HFFc6 (cell line): Measurements from ENCODE around the gene MYL6. TPM values are rescaled to one million over a fixed set of nuclear protein-coding genes. Genes with fewer than 3 reads are reported as not detected.

Experiments used
- DNase-seq: peaks from one replicate; pipeline ENCODE4 v3.0.0-alpha.2; 2018
- H3K27ac Mint-ChIP-seq: 2 replicates; pipeline ENCODE4 v1.8.0; 2020; ENCODE audit warnings: mild to moderate bottlenecking, mixed read lengths
- H3K27me3 Mint-ChIP-seq: 2 replicates; pipeline ENCODE4 v1.8.0; 2021; ENCODE audit warnings: mild to moderate bottlenecking, moderate library complexity, mixed read lengths; ENCODE audit not compliant: insufficient read depth
- H3K36me3 Mint-ChIP-seq: 2 replicates; pipeline ENCODE4 v1.8.0; 2021; ENCODE audit warnings: low read depth, mixed read lengths
- H3K4me1 Mint-ChIP-seq: 2 replicates; pipeline ENCODE4 v1.8.0; 2020; ENCODE audit warnings: low read depth, mixed read lengths
- H3K4me3 Mint-ChIP-seq: 2 replicates; pipeline ENCODE4 v1.8.0; 2020; ENCODE audit warnings: mild to moderate bottlenecking, moderate library complexity, mixed read lengths
- H3K9me3 Mint-ChIP-seq: 2 replicates; pipeline ENCODE4 v1.8.0; 2020; ENCODE audit warnings: mild to moderate bottlenecking, mixed read lengths
- CTCF ChIP-seq: fragments of 200-600 bp; sonication (generic); IDR thresholded peaks from 2 replicates; pipeline ENCODE4 v1.5.0; 2021; ENCODE audit warnings: antibody characterized with exemption, mild to moderate bottlenecking
- total RNA-seq, 6 experiments: library from RNA; stranded (reverse); fragmentation: NEBNext Ultra II Directional; extraction: Animal tissue kit (Norgen Biotek cat#: 25700); gene quantifications; 2 replicates in 1 of 6; 3 replicates in 5 of 6; pipeline ENCODE4 v1.2.3, GENCODE V29; 2021

MYL6 gene
- total RNA-seq, 6 experiments from 2014 or later: 2,668 to 3,384 (median 3,141) TPM

GRCh38 chr12:56157201-56158028 is 744 bp upstream of the MYL6 start:
- Mint-ChIP-seq H3K9me3 (peaks cover 12% of the 10 kb centered on the region), H3K4me3 (peak overlapping the region; percentile 98), H3K27ac (peak overlapping the region; percentile 96), H3K36me3 (peaks cover 50% of the 10 kb centered on the region), H3K27me3 (peaks cover 20% of the 10 kb centered on the region), H3K4me1 (peaks cover 54% of the 10 kb centered on the region)
- peak; percentile 91 for TF ChIP-seq CTCF
- peak; percentile 92 for DNase-seq

GRCh38 chr12:56158926-56159461 is 835 bp downstream of the MYL6 start:
- Mint-ChIP-seq H3K27ac (peak overlapping the region; percentile 96), H3K36me3 (peaks cover 51% of the 10 kb centered on the region), H3K4me3 (peak overlapping the region; percentile 98), H3K27me3 (peaks cover 29% of the 10 kb centered on the region), H3K9me3 (peaks cover 12% of the 10 kb centered on the region), H3K4me1 (peaks cover 44% of the 10 kb centered on the region)
- DNase-seq: peak; percentile 64
- TF ChIP-seq CTCF: no peak

GRCh38 chr12:56159482-56160192 is 1.5 kb downstream of the MYL6 start:
- Mint-ChIP-seq H3K27me3 (peaks cover 31% of the 10 kb centered on the region), H3K27ac (peak overlapping the region; percentile 96), H3K4me3 (peak overlapping the region; percentile 98), H3K4me1 (peaks cover 41% of the 10 kb centered on the region), H3K36me3 (peaks cover 57% of the 10 kb centered on the region), H3K9me3 (peaks cover 12% of the 10 kb centered on the region)
- no peak for TF ChIP-seq CTCF
- no peak for DNase-seq

GRCh38 chr12:56160193-56160763 is 2.1 kb downstream of the MYL6 start:
- Mint-ChIP-seq H3K9me3 (peaks cover 12% of the 10 kb centered on the region), H3K36me3 (peaks cover 52% of the 10 kb centered on the region), H3K4me1 (peaks cover 41% of the 10 kb centered on the region), H3K4me3 (peak overlapping the region; percentile 98), H3K27ac (peak overlapping the region; percentile 96), H3K27me3 (peaks cover 36% of the 10 kb centered on the region)
- TF ChIP-seq CTCF: no peak
- DNase-seq: peak; percentile 38

- Mint-ChIP-seq H3K9me3 (peaks cover 12% of the 10 kb centered on the region), H3K27me3 (peaks cover 40% of the 10 kb centered on the region), H3K27ac (peak overlapping the region; percentile 96), H3K36me3 (peaks cover 51% of the 10 kb centered on the region), H3K4me1 (peaks cover 41% of the 10 kb centered on the region), H3K4me3 (peak overlapping the region; percentile 98)
- DNase-seq: no peak
- no peak for TF ChIP-seq CTCF
Observed at GRCh38 chr12:56160894-56161689, 2.9 kb downstream of the MYL6 start.
